Tibial artery (tissue), 4 donors: ENCODE measurements around the gene NRXN3.

ENCODE experiments used
- DNase-seq, 2 donors: peaks; one replicate each; pipeline ENCODE4 v3.0.0-alpha.2; 2019
- H3K27ac ChIP-seq, 2 donors: fragments of 200-600 bp; sonication (generic) in 1 of 2; 1 replicate in 1 of 2; 2 replicates in 1 of 2; pipeline ENCODE4 v1.5.1; 2018 to 2019; ENCODE audit warnings: mild to moderate bottlenecking in 1 of 2
- H3K27me3 ChIP-seq, 2 donors: fragments of 200-600 bp; sonication (generic) in 1 of 2; one replicate each; pipeline versions ENCODE4 v1.5.1 to v1.6.0; 2016 to 2019
- H3K36me3 ChIP-seq, 3 donors: fragments of 200-600 bp; sonication (generic) in 2 of 3; one replicate each; pipeline ENCODE4 v1.5.1; 2016 to 2019; ENCODE audit warnings: mild to moderate bottlenecking in 2 of 3
- H3K4me1 ChIP-seq, 4 donors: fragments of 200-600 bp; sonication (generic) in 2 of 4; 1 replicate in 3 of 4; 2 replicates in 1 of 4; pipeline ENCODE4 v1.5.1; 2016 to 2019
- H3K4me3 ChIP-seq, 2 donors: fragments of 200-600 bp; sonication (generic) in 1 of 2; 1 replicate in 1 of 2; 2 replicates in 1 of 2; pipeline ENCODE4 v1.5.1; 2018 to 2019; ENCODE audit warnings: mild to moderate bottlenecking in 2 of 2
- H3K9me3 ChIP-seq, 3 donors: fragments of 200-600 bp; sonication (generic) in 1 of 3; one replicate each; pipeline ENCODE4 v1.5.1; 2016 to 2019
- CTCF ChIP-seq, 2 experiments: fragments of 200-600 bp in 1 of 2; fragments of 450-650 bp in 1 of 2; IDR thresholded peaks; one replicate each; pipeline ENCODE4 v1.5.1; 2017 to 2019; ENCODE audit warnings: antibody characterized with exemption in 2 of 2, mild to moderate bottlenecking in 1 of 2, moderate library complexity in 1 of 2
- intact Hi-C: fragments of 100-400 bp; cut with DNase I; formaldehyde crosslinking; loops from one replicate; pipeline ENCODE4 v1.15.0; 2023; ENCODE audit warnings: low total_unique reads

NRXN3 gene

GRCh38 chr14:78310272-78310671 is 140.1 kb downstream of the NRXN3 start:
- intact Hi-C loops = no loop called here
- H3K9me3 ChIP-seq = no peaks in the 10 kb centered on the region
- no peaks in the 10 kb centered on the region for H3K36me3 ChIP-seq
- no peaks in the 10 kb centered on the region for H3K4me1 ChIP-seq
- TF ChIP-seq CTCF (IDR thresholded peaks at IDR 0.05) = no peak
- no peak overlapping the region for H3K4me3 ChIP-seq
- H3K27ac ChIP-seq = no peak overlapping the region
- no peaks in the 10 kb centered on the region for H3K27me3 ChIP-seq
- no peak for DNase-seq

GRCh38 chr14:78313499-78313898 is 143.3 kb downstream of the NRXN3 start:
- no peak for DNase-seq
- Histone ChIP-seq H3K9me3 (no peaks in the 10 kb centered on the region), H3K27me3 (no peaks in the 10 kb centered on the region), H3K36me3 (no peaks in the 10 kb centered on the region), H3K4me1 (no peaks in the 10 kb centered on the region), H3K27ac (no peak overlapping the region), H3K4me3 (no peak overlapping the region)
- intact Hi-C loops = no loop called here
- TF ChIP-seq CTCF (IDR thresholded peaks at IDR 0.05) = no peak

DNA sequence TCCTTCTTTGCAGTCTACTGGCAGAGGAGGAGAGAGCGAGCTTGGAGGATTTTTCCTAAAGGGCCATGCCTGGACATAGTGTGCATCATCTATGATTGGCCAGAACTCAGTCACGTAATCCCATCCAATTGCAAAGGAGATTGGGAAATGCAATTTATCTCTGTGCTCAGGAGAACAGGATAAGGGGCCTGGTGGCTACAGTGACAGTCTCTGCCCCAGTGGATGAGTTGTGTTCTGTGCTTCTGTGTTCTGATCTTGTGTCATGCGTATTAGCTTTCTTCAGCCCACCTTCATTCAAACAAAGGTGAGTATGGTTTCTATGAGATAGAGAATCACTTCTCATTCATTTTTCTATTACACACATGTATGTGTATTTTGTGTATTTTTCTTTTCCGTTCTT is 144.3 kb downstream of the NRXN3 start:
- Histone ChIP-seq H3K9me3 (no peaks in the 10 kb centered on the region), H3K4me3 (no peak overlapping the region), H3K36me3 (no peaks in the 10 kb centered on the region), H3K27me3 (peaks cover 0 to 3% of the 10 kb centered on the region in 2 donors), H3K4me1 (no peaks in the 10 kb centered on the region), H3K27ac (no peak overlapping the region)
- TF ChIP-seq CTCF (IDR thresholded peaks at IDR 0.05) = no peak
- DNase-seq = no peak
- intact Hi-C loops = no loop called here

GRCh38 chr14:78316052-78316451 is 145.9 kb downstream of the NRXN3 start:
- intact Hi-C loops = no loop called here
- no peak for DNase-seq
- no peak for TF ChIP-seq CTCF (IDR thresholded peaks at IDR 0.05)
- no peaks in the 10 kb centered on the region for H3K4me1 ChIP-seq
- no peak overlapping the region for H3K4me3 ChIP-seq
- H3K9me3 ChIP-seq = no peaks in the 10 kb centered on the region
- peaks cover 0 to 10% of the 10 kb centered on the region in 2 donors for H3K27me3 ChIP-seq
- no peak overlapping the region for H3K27ac ChIP-seq
- H3K36me3 ChIP-seq = no peaks in the 10 kb centered on the region

GRCh38 chr14:78316786-78317185 is 146.6 kb downstream of the NRXN3 start:
- Histone ChIP-seq H3K4me3 (no peak overlapping the region), H3K4me1 (no peaks in the 10 kb centered on the region), H3K27me3 (peaks cover 0 to 10% of the 10 kb centered on the region in 2 donors), H3K27ac (no peak overlapping the region), H3K36me3 (no peaks in the 10 kb centered on the region), H3K9me3 (no peaks in the 10 kb centered on the region)
- intact Hi-C loops = no loop called here
- no peak for TF ChIP-seq CTCF (IDR thresholded peaks at IDR 0.05)
- peak in 1 of 2 donors; percentile 28 for DNase-seq

DNA sequence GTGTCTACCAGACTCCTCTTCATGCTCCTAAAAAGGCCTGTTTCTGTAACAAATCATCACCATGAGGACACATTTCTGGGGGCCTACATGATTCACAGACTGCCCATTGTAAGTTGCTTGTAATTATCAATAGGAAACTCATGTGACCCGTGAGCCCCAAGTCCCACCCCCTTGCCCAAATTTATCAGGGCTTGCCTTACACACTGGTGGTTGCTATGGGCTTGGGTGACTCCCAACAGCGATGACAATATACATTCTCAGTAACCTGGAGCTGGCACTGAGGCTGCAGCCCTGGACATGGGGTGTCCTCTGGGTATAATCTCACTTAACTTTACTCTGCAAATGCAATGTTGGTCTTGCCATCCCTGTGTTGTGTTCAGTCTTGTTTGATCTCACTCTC is 149.2 kb downstream of the NRXN3 start:
- Histone ChIP-seq H3K27ac (no peak overlapping the region), H3K9me3 (no peaks in the 10 kb centered on the region), H3K27me3 (peaks cover 0 to 10% of the 10 kb centered on the region in 2 donors), H3K4me3 (no peak overlapping the region), H3K36me3 (no peaks in the 10 kb centered on the region), H3K4me1 (no peaks in the 10 kb centered on the region)
- intact Hi-C loops = no loop called here
- DNase-seq = no peak
- no peak for TF ChIP-seq CTCF (IDR thresholded peaks at IDR 0.05)
